Measurements from ENCODE around the gene CTNND2.
"Not testable (repeated sequence)": the region's sequence is repeated elsewhere in the genome, so short reads cannot be mapped to it uniquely, and the experiment has no call there.

Gene CTNND2

GRCh38 chr5:11319836-11320580, 584.2 kb downstream of the CTNND2 start:
- DNase-seq (ENCODE audit: low read depth), result no peak

- not testable (repeated sequence) for DNase-seq (ENCODE audit: low read depth)
Observed at GRCh38 chr5:11313694-11314093, 590.6 kb downstream of the CTNND2 start.

GRCh38 chr5:11311731-11312130, 592.5 kb downstream of the CTNND2 start:
- DNase-seq (ENCODE audit: low read depth), result no peak

GRCh38 chr5:11311272-11311671, 593.0 kb downstream of the CTNND2 start:
- no peak for DNase-seq (ENCODE audit: low read depth)

GRCh38 chr5:11310158-11310557, 594.1 kb downstream of the CTNND2 start:
- DNase-seq (ENCODE audit: low read depth), result no peak

- no peak for DNase-seq (ENCODE audit: low read depth)
Observed at GRCh38 chr5:11306365-11306764, 597.9 kb downstream of the CTNND2 start.

GRCh38 chr5:11305245-11305644, 599.0 kb downstream of the CTNND2 start:
- DNase-seq (ENCODE audit: low read depth), result no peak

- DNase-seq (ENCODE audit: low read depth), result no peak
Observed at GRCh38 chr5:11304641-11305040, 599.6 kb downstream of the CTNND2 start.

- no peak for DNase-seq (ENCODE audit: low read depth)
Observed at GRCh38 chr5:11302663-11303062, 601.6 kb downstream of the CTNND2 start.

GRCh38 chr5:11301171-11301570, 603.1 kb downstream of the CTNND2 start:
- no peak for DNase-seq (ENCODE audit: low read depth)

GRCh38 chr5:11300736-11301135, 603.5 kb downstream of the CTNND2 start:
- DNase-seq (ENCODE audit: low read depth), result no peak

GRCh38 chr5:11298877-11299276, 605.4 kb downstream of the CTNND2 start:
- no peak for DNase-seq (ENCODE audit: low read depth)

- DNase-seq (ENCODE audit: low read depth), result no peak
Observed at GRCh38 chr5:11293523-11293922, 610.7 kb downstream of the CTNND2 start.

- no peak for DNase-seq (ENCODE audit: low read depth)
Observed at GRCh38 chr5:11292648-11293356, 611.4 kb downstream of the CTNND2 start.

- DNase-seq (ENCODE audit: low read depth), result no peak
Observed at GRCh38 chr5:11289733-11290132, 614.5 kb downstream of the CTNND2 start.

- no peak for DNase-seq (ENCODE audit: low read depth)
Observed at GRCh38 chr5:11289208-11289607, 615.0 kb downstream of the CTNND2 start.

GRCh38 chr5:11281842-11282241, 622.4 kb downstream of the CTNND2 start:
- no peak for DNase-seq (ENCODE audit: low read depth)

GRCh38 chr5:11277323-11277722, 626.9 kb downstream of the CTNND2 start:
- DNase-seq (ENCODE audit: low read depth), result no peak

GRCh38 chr5:11273180-11273903, 630.9 kb downstream of the CTNND2 start:
- DNase-seq (ENCODE audit: low read depth), result no peak

GRCh38 chr5:11269515-11269914, 634.7 kb downstream of the CTNND2 start:
- DNase-seq (ENCODE audit: low read depth), result no peak

- no peak for DNase-seq (ENCODE audit: low read depth)
Observed at GRCh38 chr5:11268891-11269290, 635.4 kb downstream of the CTNND2 start.

GRCh38 chr5:11266331-11266730, 637.9 kb downstream of the CTNND2 start:
- no peak for DNase-seq (ENCODE audit: low read depth)

- no peak for DNase-seq (ENCODE audit: low read depth)
Observed at GRCh38 chr5:11261241-11261640, 643.0 kb downstream of the CTNND2 start.
